ENCODE measurements around the gene DNAJC22. TPM values are rescaled to one million over a fixed set of nuclear protein-coding genes. Genes with fewer than 3 reads are reported as not detected.

Gene DNAJC22
- total RNA-seq, 1 donor from 2014 or later: 0.08 TPM

DNA sequence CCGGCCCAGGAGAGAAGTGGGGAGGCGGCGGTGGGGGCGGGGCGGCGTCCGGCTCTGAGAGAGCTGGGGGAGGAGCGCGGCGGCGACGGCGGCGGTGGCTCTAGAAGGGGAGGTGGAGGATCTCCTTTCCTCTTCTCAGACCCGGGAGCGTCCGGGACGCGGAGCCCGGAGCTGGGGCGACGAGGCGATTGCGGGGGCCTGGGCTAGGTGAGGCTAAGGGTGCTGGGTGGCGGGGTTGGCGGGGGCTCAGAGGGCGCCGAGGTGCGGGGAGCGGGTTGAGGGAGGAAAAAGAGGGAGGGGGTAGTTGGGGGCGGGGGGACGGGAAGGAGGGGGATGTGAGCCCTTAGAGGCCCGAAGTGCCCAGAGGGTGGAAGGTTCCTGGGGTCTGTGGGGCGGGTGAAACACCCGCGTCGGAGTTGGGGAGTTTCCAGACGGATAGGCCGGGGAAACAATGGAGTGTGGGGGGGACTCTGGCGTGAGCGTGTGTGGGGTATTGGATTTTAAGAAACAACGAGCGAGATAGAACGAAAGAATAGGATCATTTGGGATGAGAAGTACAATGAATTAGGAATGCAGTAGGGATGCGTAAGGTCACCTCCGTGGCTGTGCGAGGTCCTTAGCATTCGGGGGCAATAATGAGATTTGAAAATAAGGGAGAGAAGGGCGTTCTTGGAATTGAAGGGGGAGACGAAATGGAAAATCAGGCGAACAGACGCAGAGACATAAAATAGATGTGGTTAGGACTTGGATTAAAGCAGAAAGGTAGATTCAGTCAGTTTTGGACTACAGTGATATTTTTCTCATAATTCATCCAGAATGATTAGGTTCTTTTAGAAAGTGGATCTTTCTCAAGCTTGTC, 20.9 kb downstream of the DNAJC22 start, which contains the start of gene SPATS2:
TSS of gene SPATS2 (plus strand) at position 82 of the 859 bp plus-strand sequence. CDS start 93,551 bp downstream, outside the sequence.
- Histone ChIP-seq H3K4me3 (peak within 1 kb of the TSS; percentile 81), H3K36me3 (no peaks in the 10 kb centered on the region), H3K9me3 (replicated peaks) (no peaks in the 10 kb centered on the region), H3K4me1 (peaks cover 43% of the 10 kb centered on the region), H3K27me3 (ENCODE audit: low read depth) (no peaks in the 10 kb centered on the region), H3K27ac (replicated peaks) (peak within 1 kb of the TSS; percentile 97)
- peak; percentile 96 for DNase-seq
- intact Hi-C loops (cut with micrococcal nuclease): no loop called here
- TF ChIP-seq, protein P1, sequence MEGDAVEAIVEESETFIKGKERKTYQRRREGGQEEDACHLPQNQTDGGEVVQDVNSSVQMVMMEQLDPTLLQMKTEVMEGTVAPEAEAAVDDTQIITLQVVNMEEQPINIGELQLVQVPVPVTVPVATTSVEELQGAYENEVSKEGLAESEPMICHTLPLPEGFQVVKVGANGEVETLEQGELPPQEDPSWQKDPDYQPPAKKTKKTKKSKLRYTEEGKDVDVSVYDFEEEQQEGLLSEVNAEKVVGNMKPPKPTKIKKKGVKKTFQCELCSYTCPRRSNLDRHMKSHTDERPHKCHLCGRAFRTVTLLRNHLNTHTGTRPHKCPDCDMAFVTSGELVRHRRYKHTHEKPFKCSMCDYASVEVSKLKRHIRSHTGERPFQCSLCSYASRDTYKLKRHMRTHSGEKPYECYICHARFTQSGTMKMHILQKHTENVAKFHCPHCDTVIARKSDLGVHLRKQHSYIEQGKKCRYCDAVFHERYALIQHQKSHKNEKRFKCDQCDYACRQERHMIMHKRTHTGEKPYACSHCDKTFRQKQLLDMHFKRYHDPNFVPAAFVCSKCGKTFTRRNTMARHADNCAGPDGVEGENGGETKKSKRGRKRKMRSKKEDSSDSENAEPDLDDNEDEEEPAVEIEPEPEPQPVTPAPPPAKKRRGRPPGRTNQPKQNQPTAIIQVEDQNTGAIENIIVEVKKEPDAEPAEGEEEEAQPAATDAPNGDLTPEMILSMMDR (IDR thresholded peaks at IDR 0.05; ENCODE audit: borderline replicate concordance): no peak

GRCh38 chr12:49368240-49368600, 21.5 kb downstream of the DNAJC22 start:
- peak overlapping the region; percentile 97 for H3K27ac ChIP-seq (replicated peaks)
- no peaks in the 10 kb centered on the region for H3K27me3 ChIP-seq (ENCODE audit: low read depth)
- DNase-seq: no peak
- no peaks in the 10 kb centered on the region for H3K9me3 ChIP-seq (replicated peaks)
- H3K4me1 ChIP-seq: peaks cover 43% of the 10 kb centered on the region
- intact Hi-C loops (cut with micrococcal nuclease): no loop called here
- TF ChIP-seq, protein P1 (IDR thresholded peaks at IDR 0.05; ENCODE audit: borderline replicate concordance): no peak
- no peaks in the 10 kb centered on the region for H3K36me3 ChIP-seq
- peak overlapping the region; percentile 81 for H3K4me3 ChIP-seq

DNA sequence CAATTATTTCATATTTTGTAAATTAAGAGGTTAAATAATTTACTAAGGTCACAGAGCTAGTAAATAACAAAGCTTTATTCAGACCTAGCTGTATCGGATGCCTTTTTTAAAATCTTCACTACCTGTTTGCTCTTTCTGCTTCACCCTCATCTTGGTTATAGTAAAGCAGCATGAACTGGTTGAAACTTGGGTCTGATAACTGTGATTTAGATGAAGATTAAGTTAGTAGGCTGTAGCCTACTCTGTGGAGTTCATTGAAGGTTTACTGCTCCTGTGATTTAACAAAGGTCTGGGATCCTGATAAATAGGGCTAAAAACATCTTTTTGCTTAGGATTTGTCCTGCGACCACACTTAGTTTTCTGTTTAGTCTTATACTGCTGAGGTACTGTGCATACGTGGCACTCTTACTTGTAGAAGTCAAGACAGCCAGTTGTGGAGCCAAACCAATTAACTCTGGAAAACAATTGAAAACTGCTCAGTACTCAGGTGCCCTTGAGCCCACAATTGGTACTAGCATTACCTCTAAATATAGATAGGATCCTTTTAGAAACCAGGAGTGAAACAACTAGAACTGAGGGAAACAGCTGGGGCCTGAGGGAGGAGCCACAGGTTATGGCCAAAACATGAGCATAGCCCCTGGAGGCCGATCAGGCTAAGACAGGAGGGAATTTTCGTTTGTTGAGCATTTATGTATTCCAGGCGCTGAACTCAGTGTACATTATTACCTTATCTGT, 22.9 kb downstream of the DNAJC22 start:
- DNase-seq: peak; percentile 25
- peak overlapping the region; percentile 10 for H3K4me3 ChIP-seq
- peaks cover 43% of the 10 kb centered on the region for H3K4me1 ChIP-seq
- H3K36me3 ChIP-seq: no peaks in the 10 kb centered on the region
- peak overlapping the region; percentile 97 for H3K27ac ChIP-seq (replicated peaks)
- no peaks in the 10 kb centered on the region for H3K9me3 ChIP-seq (replicated peaks)
- intact Hi-C loops (cut with micrococcal nuclease): no loop called here
- H3K27me3 ChIP-seq (ENCODE audit: low read depth): no peaks in the 10 kb centered on the region
- TF ChIP-seq, protein P1 (IDR thresholded peaks at IDR 0.05; ENCODE audit: borderline replicate concordance): peak; percentile 55

GRCh38 chr12:49370539-49370938, 23.9 kb downstream of the DNAJC22 start:
- intact Hi-C loops (cut with micrococcal nuclease): no loop called here
- H3K27me3 ChIP-seq (ENCODE audit: low read depth): no peaks in the 10 kb centered on the region
- no peaks in the 10 kb centered on the region for H3K9me3 ChIP-seq (replicated peaks)
- peaks cover 43% of the 10 kb centered on the region for H3K4me1 ChIP-seq
- no peaks in the 10 kb centered on the region for H3K36me3 ChIP-seq
- no peak overlapping the region for H3K27ac ChIP-seq (replicated peaks)
- TF ChIP-seq, protein P1 (IDR thresholded peaks at IDR 0.05; ENCODE audit: borderline replicate concordance): no peak
- DNase-seq: no peak
- H3K4me3 ChIP-seq: no peak overlapping the region

DNA sequence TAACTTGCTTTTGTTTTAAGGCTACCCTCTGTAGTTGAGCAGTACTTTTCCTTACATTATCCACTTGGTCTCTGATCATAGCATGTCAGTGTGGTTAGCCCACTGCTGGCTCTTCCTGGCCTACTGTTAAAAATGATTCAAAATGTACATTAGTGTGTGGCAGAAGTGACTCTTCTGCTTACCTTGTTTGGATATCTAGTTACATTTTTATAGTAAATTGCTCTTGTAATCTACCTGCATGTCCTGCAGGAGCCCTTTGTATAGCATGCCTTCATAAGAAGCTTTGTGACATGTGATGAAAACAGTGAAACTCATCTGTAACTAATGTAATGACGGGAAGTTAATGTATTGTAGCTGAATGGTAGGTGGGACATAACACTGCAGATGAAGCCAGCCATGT, 28.7 kb downstream of the DNAJC22 start:
- Histone ChIP-seq H3K9me3 (replicated peaks) (no peaks in the 10 kb centered on the region), H3K4me1 (no peaks in the 10 kb centered on the region), H3K36me3 (no peaks in the 10 kb centered on the region), H3K27ac (replicated peaks) (no peak overlapping the region), H3K4me3 (no peak overlapping the region), H3K27me3 (ENCODE audit: low read depth) (no peaks in the 10 kb centered on the region)
- DNase-seq: no peak
- intact Hi-C loops (cut with micrococcal nuclease): no loop called here
- TF ChIP-seq, protein P1 (IDR thresholded peaks at IDR 0.05; ENCODE audit: borderline replicate concordance): no peak

Measured in left ventricle myocardium inferior (tissue), 1 donor.